PC-9 (cell line): ENCODE data around the gene LCN10. TPM values are rescaled to one million over a fixed set of nuclear protein-coding genes. Genes with fewer than 3 reads are reported as not detected.

ENCODE experiments used
- BruUV-seq: library from RNA; stranded (reverse); fragments of 400-500 nt; replicated peaks from 2 replicates; lab custom pipeline; 2021; lab: Mats Ljungman, UMichigan
- CTCF ChIA-PET: fragments of 300-600 bp; sonication (Branson Sonifier 250); formaldehyde crosslinking; loops from one replicate; lab custom pipeline; 2022; ENCODE audit warnings: antibody characterized with exemption; lab: Charles Lee
- POLR2A ChIA-PET: fragments of 300-600 bp; sonication (Branson Sonifier 250); formaldehyde crosslinking; loops from one replicate; lab custom pipeline; 2022; ENCODE audit warnings: antibody characterized with exemption; ENCODE audit not compliant: unreplicated experiment; lab: Charles Lee
- DNase-seq, 2 experiments: peaks; one replicate each; pipeline versions ENCODE4 v3.0.0 to v3.0.0-alpha.2; 2015 to 2022; ENCODE audit warnings: mixed read lengths in 1 of 2
- H2AFZ ChIP-seq: fragments of 200-600 bp; sonication (generic); 2 replicates; pipeline ENCODE4 v1.8.1; 2017; ENCODE audit warnings: antibody characterized with exemption
- H3F3A ChIP-seq: fragments of 200-600 bp; sonication (generic); 2 replicates; pipeline ENCODE4 v1.8.1; 2017; ENCODE audit warnings: antibody characterized with exemption, mild to moderate bottlenecking, low read depth; ENCODE audit not compliant: insufficient read depth
- H3K27ac ChIP-seq: fragments of 200-600 bp; sonication (generic); 2 replicates; pipeline ENCODE4 v1.6.1; 2016; ENCODE audit warnings: mixed run types
- H3K27me3 ChIP-seq: fragments of 200-600 bp; sonication (generic); 2 replicates; pipeline ENCODE4 v1.6.1; 2016; ENCODE audit warnings: low read depth, mixed run types; ENCODE audit not compliant: insufficient read depth
- H3K36me3 ChIP-seq: fragments of 200-600 bp; sonication (generic); 2 replicates; pipeline ENCODE4 v1.6.1; 2016; ENCODE audit warnings: low read depth, mixed run types
- H3K4me1 ChIP-seq: fragments of 200-600 bp; sonication (generic); replicated peaks from 2 replicates; pipeline ENCODE4 v1.6.1; 2016; ENCODE audit warnings: mixed run types; ENCODE audit not compliant: insufficient read depth
- H3K4me2 ChIP-seq: fragments of 200-600 bp; sonication (generic); 2 replicates; pipeline ENCODE4 v1.6.1; 2017; ENCODE audit warnings: mixed run types
- H3K4me3 ChIP-seq: fragments of 200-600 bp; sonication (generic); 2 replicates; pipeline ENCODE4 v1.6.1; 2016; ENCODE audit warnings: mixed run types
- H3K79me2 ChIP-seq: fragments of 200-600 bp; sonication (generic); 2 replicates; pipeline ENCODE4 v1.6.1; 2017; ENCODE audit warnings: low read depth, mixed run types
- H3K9me2 ChIP-seq: fragments of 200-600 bp; sonication (generic); 2 replicates; pipeline ENCODE4 v1.8.1; 2017; ENCODE audit warnings: mild to moderate bottlenecking; ENCODE audit not compliant: insufficient read depth
- H3K9me3 ChIP-seq: fragments of 200-600 bp; sonication (generic); 2 replicates; pipeline ENCODE4 v1.8.1; 2016; ENCODE audit warnings: low read depth; ENCODE audit not compliant: insufficient read depth
- H4K20me1 ChIP-seq: fragments of 200-600 bp; sonication (generic); 2 replicates; pipeline ENCODE4 v1.8.1; 2017; ENCODE audit not compliant: insufficient read depth
- CTCF ChIP-seq: fragments of 200-600 bp; sonication (generic); conservative IDR thresholded peaks from 2 replicates; pipeline ENCODE4 v1.6.1; 2017; ENCODE audit warnings: mixed run types, antibody characterized with exemption, mild to moderate bottlenecking, moderate library complexity
- EZH2 ChIP-seq: fragments of 200-600 bp; sonication (generic); IDR thresholded peaks from 2 replicates; pipeline ENCODE4 v1.8.0; 2017; ENCODE audit warnings: antibody characterized with exemption, low read depth
- intact Hi-C: fragments of 100-400 bp; cut with micrococcal nuclease; formaldehyde crosslinking; loops from one replicate; pipeline ENCODE4 v1.10.0; 2022; ENCODE audit not compliant: unreplicated experiment
- total RNA-seq: library from RNA; stranded (reverse); gene quantifications from 2 replicates; pipeline ENCODE4 v1.2.3, GENCODE V29; 2021

The LCN10 gene
- total RNA-seq, 1 experiment from 2014 or later, result 0.94 TPM

GRCh38 chr9:136701668-136702053 is 41.1 kb downstream of the LCN10 start:
- intact Hi-C loops, result no loop called here
- Histone ChIP-seq H3K27ac (no peak overlapping the region), H3F3A (peaks cover 15% of the 10 kb centered on the region; the same call in 1 of the 2 replicates), H2AFZ (no peak overlapping the region), H4K20me1 (no peaks in the 10 kb centered on the region), H3K9me3 (no peaks in the 10 kb centered on the region), H3K9me2 (no peaks in the 10 kb centered on the region), H3K4me3 (no peak overlapping the region), H3K27me3 (no peaks in the 10 kb centered on the region), H3K4me2 (no peak overlapping the region), H3K4me1 (no peaks in the 10 kb centered on the region), H3K36me3 (no peaks in the 10 kb centered on the region), H3K79me2 (no peaks in the 10 kb centered on the region)
- ChIA-PET POLR2A (no interaction called here), CTCF (no interaction called here)
- TF ChIP-seq CTCF, result no peak
- TF ChIP-seq EZH2, result no peak
- DNase-seq, result no peak
- no TSS peak for BruUV-seq

GRCh38 chr9:136700959-136701667 is 41.6 kb downstream of the LCN10 start:
- H4K20me1 ChIP-seq, result no peaks in the 10 kb centered on the region
- intact Hi-C loops, result no loop called here
- no peak overlapping the region for H3K27ac ChIP-seq
- no peak for DNase-seq
- H3K4me1 ChIP-seq, result peaks cover 5% of the 10 kb centered on the region
- no peaks in the 10 kb centered on the region for H3K27me3 ChIP-seq
- H3K4me2 ChIP-seq, result no peak overlapping the region
- peaks cover 19% of the 10 kb centered on the region for H3F3A ChIP-seq
- BruUV-seq, result no TSS peak
- H3K9me2 ChIP-seq, result no peaks in the 10 kb centered on the region
- H3K79me2 ChIP-seq, result no peaks in the 10 kb centered on the region
- H3K4me3 ChIP-seq, result no peak overlapping the region
- TF ChIP-seq CTCF, result no peak
- TF ChIP-seq EZH2, result no peak
- ChIA-PET CTCF (interaction anchor here (0.7 kb wide), 1 partner anchor 72 kb away, joined by 5 read pairs; no protein-coding TSS in a partner anchor), POLR2A (no interaction called here)
- no peaks in the 10 kb centered on the region for H3K9me3 ChIP-seq
- H2AFZ ChIP-seq, result no peak overlapping the region
- no peaks in the 10 kb centered on the region for H3K36me3 ChIP-seq

DNA sequence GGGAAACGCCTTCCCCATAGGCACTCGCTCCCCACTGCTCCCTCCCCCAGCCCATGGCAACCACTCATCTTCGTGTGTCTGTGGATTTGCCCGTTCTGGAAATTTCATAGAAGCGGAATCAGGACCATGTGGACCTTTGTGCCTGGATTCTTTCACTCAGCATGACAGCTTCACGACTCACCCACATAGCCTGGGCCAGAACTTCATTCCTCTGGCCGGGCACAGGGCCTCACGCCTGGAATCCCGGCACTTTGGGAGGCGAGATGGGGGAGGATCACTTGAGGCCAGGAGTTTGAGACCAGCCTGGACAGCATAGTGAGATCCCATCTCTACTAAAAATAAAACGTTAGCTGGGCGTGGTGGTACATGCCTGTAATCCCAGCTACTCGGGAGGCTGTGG is 42.4 kb downstream of the LCN10 start:
- intact Hi-C loops, result no loop called here
- no peak for DNase-seq
- H3K27me3 ChIP-seq, result no peaks in the 10 kb centered on the region
- BruUV-seq, result no TSS peak
- POLR2A ChIA-PET, result no interaction called here
- no peaks in the 10 kb centered on the region for H3K9me3 ChIP-seq
- peaks cover 22% of the 10 kb centered on the region for H3F3A ChIP-seq
- CTCF ChIA-PET, result no interaction called here
- H2AFZ ChIP-seq, result no peak overlapping the region
- H3K4me3 ChIP-seq, result no peak overlapping the region
- H3K79me2 ChIP-seq, result no peaks in the 10 kb centered on the region
- no peaks in the 10 kb centered on the region for H4K20me1 ChIP-seq
- no peak overlapping the region for H3K4me2 ChIP-seq
- TF ChIP-seq CTCF, result no peak
- TF ChIP-seq EZH2, result no peak
- H3K27ac ChIP-seq, result no peak overlapping the region
- no peaks in the 10 kb centered on the region for H3K36me3 ChIP-seq
- no peaks in the 10 kb centered on the region for H3K9me2 ChIP-seq
- peaks cover 13% of the 10 kb centered on the region for H3K4me1 ChIP-seq
